Esophagus squamous epithelium (tissue), 4 donors: ENCODE measurements around the gene CCNT1.

ENCODE experiments used
- POLR2A ChIP-seq, 4 donors: fragments of 450-650 bp; IDR thresholded peaks; one replicate each; pipeline ENCODE4 v1.6.1; 2017; ENCODE audit warnings: antibody characterized with exemption in 4 of 4, mild to moderate bottlenecking in 4 of 4, moderate library complexity in 3 of 4
- TF ChIP-seq, protein P1 (sequence below), 6 experiments: fragments of 450-650 bp in 4 of 6; fragments of 200-600 bp in 2 of 6; sonication (generic) in 2 of 6; IDR thresholded peaks; one replicate each; pipeline ENCODE4 v1.5.1; 2016 to 2019; ENCODE audit warnings: antibody characterized with exemption in 6 of 6, mild to moderate bottlenecking in 4 of 6, moderate library complexity in 4 of 6

DNA sequence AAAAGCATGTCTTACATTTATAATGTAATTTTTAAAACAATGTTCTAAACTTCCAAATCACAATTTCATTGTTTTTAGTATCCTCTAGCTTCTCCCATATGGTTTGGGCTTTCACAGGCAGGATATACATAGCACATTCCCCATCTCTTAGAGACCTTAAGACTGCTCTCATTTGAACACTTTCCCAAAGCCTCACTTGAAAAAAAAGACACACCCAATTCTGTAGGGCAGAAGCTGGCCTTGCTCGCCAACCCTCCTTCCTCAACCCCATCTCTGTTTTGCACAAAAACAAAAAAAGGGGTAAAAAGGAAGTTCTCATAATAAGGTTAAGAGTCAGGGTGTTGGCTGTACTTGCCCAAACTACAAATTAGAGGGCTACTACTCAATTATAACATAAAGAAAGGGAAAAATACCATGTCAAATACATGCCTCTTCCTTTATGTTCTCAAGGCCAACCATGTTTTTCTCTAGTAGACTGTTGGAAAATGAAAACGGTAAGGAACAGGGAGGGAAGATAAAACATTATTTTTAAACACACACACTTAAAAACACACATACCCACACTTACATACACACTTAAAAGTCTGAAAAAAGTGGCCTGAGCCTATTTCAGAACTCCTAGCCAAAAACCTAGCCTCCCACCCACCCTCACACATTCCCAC, 24.6 kb downstream of the CCNT1 start:
- TF ChIP-seq, protein P1, sequence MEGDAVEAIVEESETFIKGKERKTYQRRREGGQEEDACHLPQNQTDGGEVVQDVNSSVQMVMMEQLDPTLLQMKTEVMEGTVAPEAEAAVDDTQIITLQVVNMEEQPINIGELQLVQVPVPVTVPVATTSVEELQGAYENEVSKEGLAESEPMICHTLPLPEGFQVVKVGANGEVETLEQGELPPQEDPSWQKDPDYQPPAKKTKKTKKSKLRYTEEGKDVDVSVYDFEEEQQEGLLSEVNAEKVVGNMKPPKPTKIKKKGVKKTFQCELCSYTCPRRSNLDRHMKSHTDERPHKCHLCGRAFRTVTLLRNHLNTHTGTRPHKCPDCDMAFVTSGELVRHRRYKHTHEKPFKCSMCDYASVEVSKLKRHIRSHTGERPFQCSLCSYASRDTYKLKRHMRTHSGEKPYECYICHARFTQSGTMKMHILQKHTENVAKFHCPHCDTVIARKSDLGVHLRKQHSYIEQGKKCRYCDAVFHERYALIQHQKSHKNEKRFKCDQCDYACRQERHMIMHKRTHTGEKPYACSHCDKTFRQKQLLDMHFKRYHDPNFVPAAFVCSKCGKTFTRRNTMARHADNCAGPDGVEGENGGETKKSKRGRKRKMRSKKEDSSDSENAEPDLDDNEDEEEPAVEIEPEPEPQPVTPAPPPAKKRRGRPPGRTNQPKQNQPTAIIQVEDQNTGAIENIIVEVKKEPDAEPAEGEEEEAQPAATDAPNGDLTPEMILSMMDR (IDR thresholded peaks at IDR 0.05): no peak
- TF ChIP-seq POLR2A (IDR thresholded peaks at IDR 0.05): no peak
